Panc1 (cell line): ENCODE results near the gene FRMD5. TPM values are rescaled to one million over a fixed set of nuclear protein-coding genes. Genes with fewer than 3 reads are reported as not detected.

Source experiments
- total RNA-seq: library from RNA; stranded (reverse); gene quantifications from one replicate; pipeline ENCODE4 v1.2.1, GENCODE V29; 2021; ENCODE audit not compliant: unreplicated experiment

FRMD5 gene
- total RNA-seq, 1 experiment from 2014 or later = 18.3 TPM

Other genes starting within 250 kb of the FRMD5 start
- 79.9 TPM for gene GOLM2, start 93.4 kb upstream of the FRMD5 start, total RNA-seq
- 70.6 TPM for gene CTDSPL2, start 232.4 kb upstream of the FRMD5 start, total RNA-seq